Caco-2 (cell line): ENCODE data around the gene ZBTB1. TPM values are rescaled to one million over a fixed set of nuclear protein-coding genes. Genes with fewer than 3 reads are reported as not detected.
"Not testable (repeated sequence)": the region's sequence is repeated elsewhere in the genome, so short reads cannot be mapped to it uniquely, and the experiment has no call there.

Source experiments
- BruUV-seq: library from RNA; stranded (reverse); fragments of 400-500 nt; replicated peaks from 2 replicates; lab custom pipeline; 2021; lab: Mats Ljungman, UMichigan
- CTCF ChIA-PET: fragments of 300-600 bp; sonication (Branson Sonifier 250); formaldehyde crosslinking; loops from one replicate; lab custom pipeline; 2022; ENCODE audit warnings: antibody characterized with exemption; lab: Charles Lee
- POLR2A ChIA-PET: fragments of 300-600 bp; sonication (Branson Sonifier 250); formaldehyde crosslinking; loops from one replicate; lab custom pipeline; 2022; ENCODE audit warnings: antibody characterized with exemption; lab: Charles Lee
- DNase-seq, 2 experiments: peaks; one replicate each; pipeline versions ENCODE4 v3.0.0 to v3.0.0-alpha.2; 2020 to 2022
- H3K27me3 ChIP-seq: replicated peaks from 2 replicates; pipeline ENCODE4 v1.6.0; 2011; ENCODE audit warnings: low read length; ENCODE audit not compliant: control insufficient read depth, insufficient read depth
- H3K36me3 ChIP-seq: 2 replicates; pipeline ENCODE4 v1.5.1; 2011; ENCODE audit warnings: low read length; ENCODE audit not compliant: control insufficient read depth, insufficient read depth
- H3K4me1 ChIP-seq: fragments of 250-450 bp; sonication (Bioruptor Pico); 2 replicates; pipeline ENCODE4 v1.5.1; 2020; ENCODE audit warnings: mild to moderate bottlenecking
- H3K4me3 ChIP-seq: 2 replicates; pipeline ENCODE4 v1.5.1; 2011; ENCODE audit warnings: low read depth, mild to moderate bottlenecking, control low read depth, low read length
- H3K9me3 ChIP-seq: fragments of 250-450 bp; sonication (Bioruptor Pico); 2 replicates; pipeline ENCODE4 v1.5.1; 2020; ENCODE audit warnings: mild to moderate bottlenecking, moderate library complexity
- H3K27ac Mint-ChIP-seq: one replicate; pipeline ENCODE4 v1.8.0; 2022; ENCODE audit warnings: mixed read lengths; ENCODE audit not compliant: unreplicated experiment
- H3K27me3 Mint-ChIP-seq: one replicate; pipeline ENCODE4 v1.8.0; 2022; ENCODE audit warnings: mixed read lengths; ENCODE audit not compliant: insufficient read depth, unreplicated experiment
- H3K36me3 Mint-ChIP-seq: one replicate; pipeline ENCODE4 v1.8.0; 2022; ENCODE audit warnings: mild to moderate bottlenecking, mixed read lengths; ENCODE audit not compliant: insufficient read depth, unreplicated experiment
- H3K4me1 Mint-ChIP-seq: one replicate; pipeline ENCODE4 v1.8.0; 2022; ENCODE audit warnings: low read depth, mixed read lengths; ENCODE audit not compliant: unreplicated experiment
- H3K4me3 Mint-ChIP-seq: one replicate; pipeline ENCODE4 v1.8.0; 2022; ENCODE audit warnings: mild to moderate bottlenecking, moderate library complexity, mixed read lengths; ENCODE audit not compliant: unreplicated experiment
- H3K9me3 Mint-ChIP-seq: one replicate; pipeline ENCODE4 v1.8.0; 2022; ENCODE audit warnings: mixed read lengths; ENCODE audit not compliant: unreplicated experiment
- intact Hi-C: fragments of 100-400 bp; cut with micrococcal nuclease; formaldehyde crosslinking; loops from one replicate; pipeline ENCODE4 v1.10.0; 2022; ENCODE audit not compliant: unreplicated experiment
- total RNA-seq: library from RNA; stranded (reverse); gene quantifications from 2 replicates; pipeline ENCODE4 v1.2.3, GENCODE V29; 2022
- TF ChIP-seq, protein P1 (sequence below), 2 experiments: fragments of 200-600 bp in 1 of 2; IDR thresholded peaks; 1 replicate in 1 of 2; 2 replicates in 1 of 2; pipeline versions ENCODE4 v1.5.1 to v1.8.0; 2011 to 2022; ENCODE audit warnings: antibody characterized with exemption in 1 of 2, control low read depth in 1 of 2, inconsistent platforms in 1 of 2, low read depth in 1 of 2, low read length in 1 of 2, mild to moderate bottlenecking in 1 of 2, moderate library complexity in 1 of 2; ENCODE audit not compliant: insufficient read depth in 1 of 2, severe bottlenecking in 1 of 2, unreplicated experiment in 1 of 2

Gene ZBTB1
- total RNA-seq, 1 experiment from 2014 or later, result 34.3 TPM

DNA sequence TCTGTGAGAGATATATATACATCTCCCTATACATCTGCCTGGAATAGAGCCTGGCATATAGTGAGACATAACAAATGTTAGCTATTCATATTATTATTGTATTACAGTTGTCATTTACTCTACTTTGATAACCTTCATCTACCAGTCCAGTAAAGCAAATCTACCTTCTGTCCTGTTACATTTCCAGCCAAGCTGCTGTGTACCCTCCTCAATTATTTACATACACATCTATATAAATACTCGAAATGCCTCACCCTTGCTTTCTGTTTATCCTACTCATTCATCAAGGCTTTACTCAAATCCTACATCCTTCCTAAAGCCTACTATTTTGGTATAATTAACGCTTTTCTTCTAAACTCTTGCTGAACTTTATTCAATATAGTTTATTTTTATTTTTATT is 8.7 kb downstream of the ZBTB1 start:
- Histone ChIP-seq H3K4me3 (no peak overlapping the region), H3K36me3 (no peaks in the 10 kb centered on the region), H3K4me1 (peaks cover 13% of the 10 kb centered on the region), H3K9me3 (no peaks in the 10 kb centered on the region), H3K27me3 (no peaks in the 10 kb centered on the region)
- ChIA-PET CTCF (no interaction called here), POLR2A (no interaction called here)
- Mint-ChIP-seq H3K27ac (no peak overlapping the region), H3K4me1 (peaks cover 20% of the 10 kb centered on the region), H3K27me3 (no peaks in the 10 kb centered on the region), H3K9me3 (no peaks in the 10 kb centered on the region), H3K36me3 (peaks cover 6% of the 10 kb centered on the region), H3K4me3 (no peak overlapping the region)
- intact Hi-C loops, result no loop called here
- TF ChIP-seq, protein P1, sequence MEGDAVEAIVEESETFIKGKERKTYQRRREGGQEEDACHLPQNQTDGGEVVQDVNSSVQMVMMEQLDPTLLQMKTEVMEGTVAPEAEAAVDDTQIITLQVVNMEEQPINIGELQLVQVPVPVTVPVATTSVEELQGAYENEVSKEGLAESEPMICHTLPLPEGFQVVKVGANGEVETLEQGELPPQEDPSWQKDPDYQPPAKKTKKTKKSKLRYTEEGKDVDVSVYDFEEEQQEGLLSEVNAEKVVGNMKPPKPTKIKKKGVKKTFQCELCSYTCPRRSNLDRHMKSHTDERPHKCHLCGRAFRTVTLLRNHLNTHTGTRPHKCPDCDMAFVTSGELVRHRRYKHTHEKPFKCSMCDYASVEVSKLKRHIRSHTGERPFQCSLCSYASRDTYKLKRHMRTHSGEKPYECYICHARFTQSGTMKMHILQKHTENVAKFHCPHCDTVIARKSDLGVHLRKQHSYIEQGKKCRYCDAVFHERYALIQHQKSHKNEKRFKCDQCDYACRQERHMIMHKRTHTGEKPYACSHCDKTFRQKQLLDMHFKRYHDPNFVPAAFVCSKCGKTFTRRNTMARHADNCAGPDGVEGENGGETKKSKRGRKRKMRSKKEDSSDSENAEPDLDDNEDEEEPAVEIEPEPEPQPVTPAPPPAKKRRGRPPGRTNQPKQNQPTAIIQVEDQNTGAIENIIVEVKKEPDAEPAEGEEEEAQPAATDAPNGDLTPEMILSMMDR (IDR thresholded peaks at IDR 0.05; ENCODE audit: insufficient read depth in 1 of 2, low read depth in 1 of 2, low read length in 1 of 2, severe bottlenecking in 1 of 2, unreplicated experiment in 1 of 2), result no peak
- DNase-seq, result no peak
- no TSS peak for BruUV-seq

- Mint-ChIP-seq H3K27ac (no peak overlapping the region), H3K9me3 (no peaks in the 10 kb centered on the region), H3K36me3 (no peaks in the 10 kb centered on the region), H3K4me1 (peaks cover 10% of the 10 kb centered on the region), H3K4me3 (no peak overlapping the region), H3K27me3 (no peaks in the 10 kb centered on the region)
- H3K4me1 ChIP-seq, result peaks cover 6% of the 10 kb centered on the region
- TF ChIP-seq, protein P1 (IDR thresholded peaks at IDR 0.05; ENCODE audit: insufficient read depth in 1 of 2, low read depth in 1 of 2, low read length in 1 of 2, severe bottlenecking in 1 of 2, unreplicated experiment in 1 of 2), result no peak
- H3K36me3 ChIP-seq, result no peaks in the 10 kb centered on the region
- intact Hi-C loops, result no loop called here
- H3K9me3 ChIP-seq, result no peaks in the 10 kb centered on the region
- no peaks in the 10 kb centered on the region for H3K27me3 ChIP-seq
- BruUV-seq, result no TSS peak
- H3K4me3 ChIP-seq, result no peak overlapping the region
- POLR2A ChIA-PET, result interaction anchor here (0.6 kb wide), 1 partner anchor 400 kb away, joined by 6 read pairs; no protein-coding TSS in a partner anchor
- DNase-seq, result no peak
- CTCF ChIA-PET, result interaction anchor here (0.6 to 0.7 kb wide), 2 partner anchors 25 to 173 kb away, joined by 3 to 5 read pairs; partner anchors contain the start of gene HSPA2
These were observed 10.5 kb downstream of the ZBTB1 start for GRCh38 chr14:64515053-64515452.

GRCh38 chr14:64516969-64517368 is 12.4 kb downstream of the ZBTB1 start:
- Mint-ChIP-seq H3K27ac (no peak overlapping the region), H3K4me1 (no peaks in the 10 kb centered on the region), H3K27me3 (no peaks in the 10 kb centered on the region), H3K9me3 (no peaks in the 10 kb centered on the region), H3K4me3 (no peak overlapping the region), H3K36me3 (no peaks in the 10 kb centered on the region)
- Histone ChIP-seq H3K9me3 (no peaks in the 10 kb centered on the region), H3K4me1 (no peaks in the 10 kb centered on the region), H3K27me3 (no peaks in the 10 kb centered on the region), H3K4me3 (no peak overlapping the region), H3K36me3 (no peaks in the 10 kb centered on the region)
- BruUV-seq, result no TSS peak
- DNase-seq, result no peak
- TF ChIP-seq, protein P1 (IDR thresholded peaks at IDR 0.05; ENCODE audit: insufficient read depth in 1 of 2, low read depth in 1 of 2, low read length in 1 of 2, severe bottlenecking in 1 of 2, unreplicated experiment in 1 of 2), result no peak
- ChIA-PET POLR2A (no interaction called here), CTCF (no interaction called here)
- intact Hi-C loops, result no loop called here

GRCh38 chr14:64517667-64518066 is 13.1 kb downstream of the ZBTB1 start:
- CTCF ChIA-PET, H3K36me3 ChIP-seq, H3K27me3 Mint-ChIP-seq, BruUV-seq, H3K27ac Mint-ChIP-seq, DNase-seq, H3K27me3 ChIP-seq, POLR2A ChIA-PET, H3K4me3 ChIP-seq, H3K4me1 ChIP-seq, H3K9me3 Mint-ChIP-seq, intact Hi-C loops, H3K36me3 Mint-ChIP-seq, H3K9me3 ChIP-seq, H3K4me1 Mint-ChIP-seq, H3K4me3 Mint-ChIP-seq: not testable (repeated sequence)
